Chondrocyte (in vitro differentiated cells): Measurements from ENCODE around the gene CALN1. TPM values are rescaled to one million over a fixed set of nuclear protein-coding genes. Genes with fewer than 3 reads are reported as not detected.

ENCODE experiments used
- DNase-seq: peaks from one replicate; pipeline ENCODE4 v3.0.0; 2021; ENCODE audit warnings: mixed read lengths, low spot score
- H3K27ac Mint-ChIP-seq: one replicate; pipeline ENCODE4 v1.8.0; 2021; ENCODE audit warnings: mild to moderate bottlenecking, moderate library complexity, mixed read lengths; ENCODE audit not compliant: unreplicated experiment
- H3K27me3 Mint-ChIP-seq: 2 replicates; pipeline ENCODE4 v1.8.0; 2021; ENCODE audit warnings: low read depth, mixed read lengths
- H3K36me3 Mint-ChIP-seq: 2 replicates; pipeline ENCODE4 v1.8.0; 2021; ENCODE audit warnings: low read depth, mixed read lengths
- H3K4me1 Mint-ChIP-seq: 2 replicates; pipeline ENCODE4 v1.8.0; 2021; ENCODE audit warnings: low read depth, mild to moderate bottlenecking, mixed read lengths
- H3K4me3 Mint-ChIP-seq: one replicate; pipeline ENCODE4 v1.8.0; 2021; ENCODE audit warnings: mild to moderate bottlenecking, moderate library complexity, mixed read lengths; ENCODE audit not compliant: unreplicated experiment
- H3K9me3 Mint-ChIP-seq: 2 replicates; pipeline ENCODE4 v1.8.0; 2021; ENCODE audit warnings: low read depth, mixed read lengths
- total RNA-seq: library from RNA; stranded (reverse); gene quantifications from 3 replicates; pipeline ENCODE4 v1.2.1, GENCODE V29; 2021
- TF ChIP-seq, protein P1 (sequence below): fragments of 200-600 bp; sonication (generic); IDR thresholded peaks from 2 replicates; pipeline ENCODE4 v1.5.0; 2021; ENCODE audit warnings: antibody characterized with exemption, mild to moderate bottlenecking, moderate library complexity

Gene CALN1
- total RNA-seq, 1 donor from 2014 or later: not detected

GRCh38 chr7:71793251-71793650, 618.9 kb downstream of the CALN1 start:
- Mint-ChIP-seq H3K9me3 (peaks cover 8% of the 10 kb centered on the region), H3K36me3 (peaks cover 1% of the 10 kb centered on the region), H3K4me3 (no peak overlapping the region), H3K27ac (no peak overlapping the region), H3K4me1 (no peaks in the 10 kb centered on the region), H3K27me3 (peaks cover 2% of the 10 kb centered on the region)
- no peak for DNase-seq
- TF ChIP-seq, protein P1, sequence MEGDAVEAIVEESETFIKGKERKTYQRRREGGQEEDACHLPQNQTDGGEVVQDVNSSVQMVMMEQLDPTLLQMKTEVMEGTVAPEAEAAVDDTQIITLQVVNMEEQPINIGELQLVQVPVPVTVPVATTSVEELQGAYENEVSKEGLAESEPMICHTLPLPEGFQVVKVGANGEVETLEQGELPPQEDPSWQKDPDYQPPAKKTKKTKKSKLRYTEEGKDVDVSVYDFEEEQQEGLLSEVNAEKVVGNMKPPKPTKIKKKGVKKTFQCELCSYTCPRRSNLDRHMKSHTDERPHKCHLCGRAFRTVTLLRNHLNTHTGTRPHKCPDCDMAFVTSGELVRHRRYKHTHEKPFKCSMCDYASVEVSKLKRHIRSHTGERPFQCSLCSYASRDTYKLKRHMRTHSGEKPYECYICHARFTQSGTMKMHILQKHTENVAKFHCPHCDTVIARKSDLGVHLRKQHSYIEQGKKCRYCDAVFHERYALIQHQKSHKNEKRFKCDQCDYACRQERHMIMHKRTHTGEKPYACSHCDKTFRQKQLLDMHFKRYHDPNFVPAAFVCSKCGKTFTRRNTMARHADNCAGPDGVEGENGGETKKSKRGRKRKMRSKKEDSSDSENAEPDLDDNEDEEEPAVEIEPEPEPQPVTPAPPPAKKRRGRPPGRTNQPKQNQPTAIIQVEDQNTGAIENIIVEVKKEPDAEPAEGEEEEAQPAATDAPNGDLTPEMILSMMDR: no peak

DNA sequence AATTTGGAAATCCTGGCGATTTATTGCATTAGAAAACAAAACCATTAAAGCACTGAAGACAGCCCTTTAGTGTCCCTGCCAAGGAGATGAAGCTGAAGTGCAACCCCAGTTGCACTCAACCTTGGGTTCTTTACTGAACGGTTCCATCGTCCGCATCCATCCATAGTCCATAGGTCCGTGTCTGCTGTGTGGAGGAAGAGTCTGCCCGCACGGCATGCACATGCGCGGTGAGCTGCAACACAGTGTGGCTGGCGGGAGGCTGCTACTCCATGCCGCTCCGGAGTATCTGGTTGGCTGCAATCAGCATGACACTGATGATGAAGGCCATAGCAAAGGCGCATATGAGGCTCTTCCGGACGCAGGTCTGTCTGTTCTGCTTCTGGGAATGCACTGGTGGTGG, 624.6 kb downstream of the CALN1 start:
- Mint-ChIP-seq H3K4me1 (peaks cover 7% of the 10 kb centered on the region), H3K36me3 (peaks cover 7% of the 10 kb centered on the region), H3K4me3 (no peak overlapping the region), H3K27me3 (no peaks in the 10 kb centered on the region), H3K9me3 (peaks cover 30% of the 10 kb centered on the region), H3K27ac (no peak overlapping the region)
- DNase-seq: no peak
- TF ChIP-seq, protein P1: no peak

DNA sequence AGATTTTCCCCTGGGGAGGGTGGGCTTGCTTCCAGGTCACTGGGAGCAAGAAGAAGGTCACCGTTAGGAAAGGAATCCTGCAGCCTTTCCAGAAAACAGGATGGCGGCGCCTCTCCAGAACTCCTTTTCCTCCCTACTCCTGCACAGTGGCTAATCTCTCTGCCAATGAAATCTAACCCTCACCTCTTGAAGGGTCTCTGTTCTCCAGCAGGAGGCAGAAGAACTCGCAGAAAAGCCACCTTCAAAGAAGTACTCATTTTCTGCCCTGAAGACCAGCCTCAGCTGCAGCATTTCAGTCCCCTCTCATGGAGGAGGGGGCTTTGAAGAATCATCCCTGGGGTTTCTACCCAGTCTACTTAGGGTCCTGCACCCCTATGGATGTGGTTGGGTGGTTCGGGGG, 626.9 kb downstream of the CALN1 start:
- Mint-ChIP-seq H3K4me1 (peaks cover 7% of the 10 kb centered on the region), H3K4me3 (no peak overlapping the region), H3K27me3 (no peaks in the 10 kb centered on the region), H3K36me3 (peaks cover 7% of the 10 kb centered on the region), H3K9me3 (peaks cover 25% of the 10 kb centered on the region), H3K27ac (no peak overlapping the region)
- TF ChIP-seq, protein P1: no peak
- DNase-seq: no peak

DNA sequence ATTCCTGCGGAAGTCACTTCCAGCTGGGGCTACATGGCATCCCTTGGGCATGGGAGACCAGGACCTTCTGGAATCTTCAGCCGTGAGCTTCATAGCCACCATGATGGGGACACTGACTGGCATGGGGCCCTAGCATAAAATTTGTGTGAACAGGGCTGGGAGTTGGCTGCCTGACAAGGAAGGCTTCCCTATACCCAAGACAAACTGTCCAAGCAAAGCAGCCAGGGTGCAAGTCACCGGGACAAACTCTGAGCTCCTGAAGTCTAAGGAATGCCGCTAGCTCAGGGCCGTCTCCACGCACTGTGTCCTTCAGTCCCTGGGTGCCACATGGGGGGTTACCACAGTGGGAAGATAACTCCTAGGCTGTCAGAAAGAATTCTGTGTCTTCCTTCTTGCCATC, 627.4 kb downstream of the CALN1 start:
- no peaks in the 10 kb centered on the region for H3K27me3 Mint-ChIP-seq
- TF ChIP-seq, protein P1: no peak
- peaks cover 25% of the 10 kb centered on the region for H3K9me3 Mint-ChIP-seq
- no peak for DNase-seq
- no peak overlapping the region for H3K4me3 Mint-ChIP-seq
- H3K4me1 Mint-ChIP-seq: peaks cover 7% of the 10 kb centered on the region
- H3K36me3 Mint-ChIP-seq: peaks cover 6% of the 10 kb centered on the region
- no peak overlapping the region for H3K27ac Mint-ChIP-seq

GRCh38 chr7:71784180-71784579, 628.0 kb downstream of the CALN1 start:
- Mint-ChIP-seq H3K9me3 (peaks cover 25% of the 10 kb centered on the region), H3K36me3 (peaks cover 6% of the 10 kb centered on the region), H3K4me3 (no peak overlapping the region), H3K27ac (no peak overlapping the region), H3K27me3 (no peaks in the 10 kb centered on the region), H3K4me1 (peaks cover 7% of the 10 kb centered on the region)
- TF ChIP-seq, protein P1: no peak
- no peak for DNase-seq
